ENCODE data around the gene S100A5.

- no peak for TF ChIP-seq POLR2AphosphoS5 (IDR thresholded peaks at IDR 0.05; ENCODE audit: low read depth, low read length)
- no peak for TF ChIP-seq E2F6 (IDR thresholded peaks at IDR 0.05)
- TF ChIP-seq GABPA (IDR thresholded peaks at IDR 0.05; ENCODE audit: borderline replicate concordance, insufficient read depth, low read length) = no peak
Observed at GRCh38 chr1:153548722-153549688, 8.3 kb upstream of the S100A5 start, which contains the start of gene S100A3.

Measured in H1 (cell line).